Measurements from ENCODE around the gene ZNF641.
A peak's percentile ranks its signal among the peaks of the same experiment; 100 is the strongest.
"Not testable (repeated sequence)": the region's sequence is repeated elsewhere in the genome, so short reads cannot be mapped to it uniquely, and the experiment has no call there.

The ZNF641 gene

GRCh38 chr12:48334808-48335207 lies 15.9 kb downstream of the ZNF641 start:
- DNase-seq (ENCODE audit: low read depth): no peak

GRCh38 chr12:48333680-48334079 lies 17.0 kb downstream of the ZNF641 start:
- not testable (repeated sequence) for DNase-seq (ENCODE audit: low read depth)

GRCh38 chr12:48331399-48331798 lies 19.3 kb downstream of the ZNF641 start:
- no peak for DNase-seq (ENCODE audit: low read depth)

- DNase-seq (ENCODE audit: low read depth): no peak
Observed at GRCh38 chr12:48329199-48329939, 21.4 kb downstream of the ZNF641 start.

GRCh38 chr12:48316491-48316890 lies 34.2 kb downstream of the ZNF641 start:
- no peak for DNase-seq (ENCODE audit: low read depth)

- DNase-seq (ENCODE audit: low read depth): no peak
Observed at GRCh38 chr12:48311313-48311712, 39.4 kb downstream of the ZNF641 start.

GRCh38 chr12:48307269-48307668 lies 43.5 kb downstream of the ZNF641 start:
- no peak for DNase-seq (ENCODE audit: low read depth)

GRCh38 chr12:48305190-48305589 lies 45.5 kb downstream of the ZNF641 start:
- DNase-seq (ENCODE audit: low read depth): no peak

GRCh38 chr12:48302161-48302911 lies 48.4 kb downstream of the ZNF641 start:
- DNase-seq (ENCODE audit: low read depth): no peak

GRCh38 chr12:48300774-48301173 lies 49.9 kb downstream of the ZNF641 start:
- no peak for DNase-seq (ENCODE audit: low read depth)

GRCh38 chr12:48296586-48297282 lies 54.0 kb downstream of the ZNF641 start:
- DNase-seq (ENCODE audit: low read depth): peak; percentile 45

GRCh38 chr12:48292040-48292439 lies 58.7 kb downstream of the ZNF641 start:
- no peak for DNase-seq (ENCODE audit: low read depth)

GRCh38 chr12:48291511-48291910 lies 59.2 kb downstream of the ZNF641 start:
- no peak for DNase-seq (ENCODE audit: low read depth)

GRCh38 chr12:48288387-48289268 lies 62.1 kb downstream of the ZNF641 start:
- DNase-seq (ENCODE audit: low read depth): no peak
